Measurements from ENCODE around the gene DNPH1.

DNPH1 gene

DNA sequence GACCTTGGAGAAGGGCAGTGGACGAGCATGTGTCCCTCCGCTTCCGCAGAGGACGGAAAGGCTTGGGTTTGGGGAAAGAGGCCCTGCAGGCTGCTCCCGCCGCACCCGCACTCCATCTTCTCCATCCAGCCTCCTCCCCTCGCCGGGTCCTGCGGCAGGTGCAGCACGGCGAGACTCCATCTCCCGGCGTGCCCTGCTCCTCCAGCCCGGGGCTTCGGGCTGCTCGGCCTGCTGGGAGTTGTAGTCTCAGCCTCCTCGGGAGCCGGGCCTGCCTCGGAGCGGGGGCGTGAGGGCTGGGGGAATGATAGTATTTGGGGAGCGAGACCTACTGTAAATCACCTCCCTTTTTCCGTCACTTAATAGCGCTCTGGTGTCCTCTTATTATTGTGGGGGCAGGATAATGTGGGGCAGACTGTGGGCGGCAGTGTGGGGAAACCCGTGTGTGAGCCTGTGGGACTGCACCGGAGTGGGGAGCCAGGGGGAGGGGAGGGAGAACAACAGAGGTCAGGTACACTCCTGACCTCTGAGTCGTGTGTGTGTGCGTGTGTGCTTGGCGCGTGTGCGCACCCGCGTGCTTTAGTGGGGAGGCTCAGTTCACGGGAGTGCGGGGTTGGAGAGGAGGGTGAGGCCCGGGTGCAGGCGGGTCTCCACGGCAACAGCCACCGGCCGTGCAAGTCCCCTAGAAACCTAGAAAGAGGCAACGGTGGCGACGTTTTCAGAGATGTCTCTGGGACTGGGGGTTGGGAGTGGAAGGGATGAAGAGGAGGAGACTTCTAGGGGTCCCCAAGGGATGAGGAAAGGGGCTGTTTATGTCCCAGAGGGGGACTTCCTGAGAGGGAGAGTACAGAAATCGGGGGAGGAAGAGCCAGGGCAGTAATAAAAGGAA, 18.1 kb upstream of the DNPH1 start (continued):
- TF ChIP-seq GLIS1 (tag by site-specific recombination; IDR thresholded peaks at IDR 0.05) (0 out of 2 replicates have a peak, but pooled peaks have one; percentile 26), WT1 (tag by site-specific recombination; IDR thresholded peaks at IDR 0.05) (peak; percentile 71), ZNF707 (tag by site-specific recombination; IDR thresholded peaks at IDR 0.05) (no peak), GLIS2 (tag by site-specific recombination; IDR thresholded peaks at IDR 0.05) (peak; percentile 37), YY1 (tag by site-specific recombination; IDR thresholded peaks at IDR 0.05) (peak; percentile 53; the same call in 1 of the 2 replicates), ZNF660 (tag by site-specific recombination; IDR thresholded peaks at IDR 0.05) (no peak), ZNF169 (tag by site-specific recombination; IDR thresholded peaks at IDR 0.05) (0 out of 2 replicates have a peak, but pooled peaks have one; percentile 37), ZNF629 (tag by site-specific recombination; IDR thresholded peaks at IDR 0.05) (peak; percentile 43; the same call in 1 of the 2 replicates), ZFP3 (tag by site-specific recombination; IDR thresholded peaks at IDR 0.05; ENCODE audit: low read depth) (no peak), ZNF544 (tag by site-specific recombination; IDR thresholded peaks at IDR 0.05) (no peak), ZNF670 (tag by site-specific recombination; IDR thresholded peaks at IDR 0.05; ENCODE audit: low read depth) (no peak), ZNF146 (tag by site-specific recombination; IDR thresholded peaks at IDR 0.05) (no peak), ZNF112 (tag by site-specific recombination; IDR thresholded peaks at IDR 0.05) (no peak), GLI4 (tag by site-specific recombination; IDR thresholded peaks at IDR 0.05) (0 out of 2 replicates have a peak, but pooled peaks have one; percentile 63), ZNF624 (tag by site-specific recombination; IDR thresholded peaks at IDR 0.05) (no peak), ZNF76 (tag by site-specific recombination; IDR thresholded peaks at IDR 0.05; ENCODE audit: borderline replicate concordance, low read depth) (peak; percentile 99), ZNF626 (tag by site-specific recombination; IDR thresholded peaks at IDR 0.05) (no peak), OSR2 (tag by site-specific recombination; IDR thresholded peaks at IDR 0.05) (no peak), MZF1 (tag by site-specific recombination; IDR thresholded peaks at IDR 0.05; ENCODE audit: borderline replicate concordance) (peak; percentile 76), ZNF311 (tag by site-specific recombination; IDR thresholded peaks at IDR 0.05; ENCODE audit: borderline replicate concordance) (no peak)
- TF ChIP-seq, protein P1, sequence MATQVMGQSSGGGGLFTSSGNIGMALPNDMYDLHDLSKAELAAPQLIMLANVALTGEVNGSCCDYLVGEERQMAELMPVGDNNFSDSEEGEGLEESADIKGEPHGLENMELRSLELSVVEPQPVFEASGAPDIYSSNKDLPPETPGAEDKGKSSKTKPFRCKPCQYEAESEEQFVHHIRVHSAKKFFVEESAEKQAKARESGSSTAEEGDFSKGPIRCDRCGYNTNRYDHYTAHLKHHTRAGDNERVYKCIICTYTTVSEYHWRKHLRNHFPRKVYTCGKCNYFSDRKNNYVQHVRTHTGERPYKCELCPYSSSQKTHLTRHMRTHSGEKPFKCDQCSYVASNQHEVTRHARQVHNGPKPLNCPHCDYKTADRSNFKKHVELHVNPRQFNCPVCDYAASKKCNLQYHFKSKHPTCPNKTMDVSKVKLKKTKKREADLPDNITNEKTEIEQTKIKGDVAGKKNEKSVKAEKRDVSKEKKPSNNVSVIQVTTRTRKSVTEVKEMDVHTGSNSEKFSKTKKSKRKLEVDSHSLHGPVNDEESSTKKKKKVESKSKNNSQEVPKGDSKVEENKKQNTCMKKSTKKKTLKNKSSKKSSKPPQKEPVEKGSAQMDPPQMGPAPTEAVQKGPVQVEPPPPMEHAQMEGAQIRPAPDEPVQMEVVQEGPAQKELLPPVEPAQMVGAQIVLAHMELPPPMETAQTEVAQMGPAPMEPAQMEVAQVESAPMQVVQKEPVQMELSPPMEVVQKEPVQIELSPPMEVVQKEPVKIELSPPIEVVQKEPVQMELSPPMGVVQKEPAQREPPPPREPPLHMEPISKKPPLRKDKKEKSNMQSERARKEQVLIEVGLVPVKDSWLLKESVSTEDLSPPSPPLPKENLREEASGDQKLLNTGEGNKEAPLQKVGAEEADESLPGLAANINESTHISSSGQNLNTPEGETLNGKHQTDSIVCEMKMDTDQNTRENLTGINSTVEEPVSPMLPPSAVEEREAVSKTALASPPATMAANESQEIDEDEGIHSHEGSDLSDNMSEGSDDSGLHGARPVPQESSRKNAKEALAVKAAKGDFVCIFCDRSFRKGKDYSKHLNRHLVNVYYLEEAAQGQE (tag by site-specific recombination; IDR thresholded peaks at IDR 0.05) = no peak
- TF ChIP-seq, protein P2, sequence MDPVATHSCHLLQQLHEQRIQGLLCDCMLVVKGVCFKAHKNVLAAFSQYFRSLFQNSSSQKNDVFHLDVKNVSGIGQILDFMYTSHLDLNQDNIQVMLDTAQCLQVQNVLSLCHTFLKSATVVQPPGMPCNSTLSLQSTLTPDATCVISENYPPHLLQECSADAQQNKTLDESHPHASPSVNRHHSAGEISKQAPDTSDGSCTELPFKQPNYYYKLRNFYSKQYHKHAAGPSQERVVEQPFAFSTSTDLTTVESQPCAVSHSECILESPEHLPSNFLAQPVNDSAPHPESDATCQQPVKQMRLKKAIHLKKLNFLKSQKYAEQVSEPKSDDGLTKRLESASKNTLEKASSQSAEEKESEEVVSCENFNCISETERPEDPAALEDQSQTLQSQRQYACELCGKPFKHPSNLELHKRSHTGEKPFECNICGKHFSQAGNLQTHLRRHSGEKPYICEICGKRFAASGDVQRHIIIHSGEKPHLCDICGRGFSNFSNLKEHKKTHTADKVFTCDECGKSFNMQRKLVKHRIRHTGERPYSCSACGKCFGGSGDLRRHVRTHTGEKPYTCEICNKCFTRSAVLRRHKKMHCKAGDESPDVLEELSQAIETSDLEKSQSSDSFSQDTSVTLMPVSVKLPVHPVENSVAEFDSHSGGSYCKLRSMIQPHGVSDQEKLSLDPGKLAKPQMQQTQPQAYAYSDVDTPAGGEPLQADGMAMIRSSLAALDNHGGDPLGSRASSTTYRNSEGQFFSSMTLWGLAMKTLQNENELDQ (tag by site-specific recombination; IDR thresholded peaks at IDR 0.05; ENCODE audit: low read depth) = no peak
- TF ChIP-seq, protein P3, sequence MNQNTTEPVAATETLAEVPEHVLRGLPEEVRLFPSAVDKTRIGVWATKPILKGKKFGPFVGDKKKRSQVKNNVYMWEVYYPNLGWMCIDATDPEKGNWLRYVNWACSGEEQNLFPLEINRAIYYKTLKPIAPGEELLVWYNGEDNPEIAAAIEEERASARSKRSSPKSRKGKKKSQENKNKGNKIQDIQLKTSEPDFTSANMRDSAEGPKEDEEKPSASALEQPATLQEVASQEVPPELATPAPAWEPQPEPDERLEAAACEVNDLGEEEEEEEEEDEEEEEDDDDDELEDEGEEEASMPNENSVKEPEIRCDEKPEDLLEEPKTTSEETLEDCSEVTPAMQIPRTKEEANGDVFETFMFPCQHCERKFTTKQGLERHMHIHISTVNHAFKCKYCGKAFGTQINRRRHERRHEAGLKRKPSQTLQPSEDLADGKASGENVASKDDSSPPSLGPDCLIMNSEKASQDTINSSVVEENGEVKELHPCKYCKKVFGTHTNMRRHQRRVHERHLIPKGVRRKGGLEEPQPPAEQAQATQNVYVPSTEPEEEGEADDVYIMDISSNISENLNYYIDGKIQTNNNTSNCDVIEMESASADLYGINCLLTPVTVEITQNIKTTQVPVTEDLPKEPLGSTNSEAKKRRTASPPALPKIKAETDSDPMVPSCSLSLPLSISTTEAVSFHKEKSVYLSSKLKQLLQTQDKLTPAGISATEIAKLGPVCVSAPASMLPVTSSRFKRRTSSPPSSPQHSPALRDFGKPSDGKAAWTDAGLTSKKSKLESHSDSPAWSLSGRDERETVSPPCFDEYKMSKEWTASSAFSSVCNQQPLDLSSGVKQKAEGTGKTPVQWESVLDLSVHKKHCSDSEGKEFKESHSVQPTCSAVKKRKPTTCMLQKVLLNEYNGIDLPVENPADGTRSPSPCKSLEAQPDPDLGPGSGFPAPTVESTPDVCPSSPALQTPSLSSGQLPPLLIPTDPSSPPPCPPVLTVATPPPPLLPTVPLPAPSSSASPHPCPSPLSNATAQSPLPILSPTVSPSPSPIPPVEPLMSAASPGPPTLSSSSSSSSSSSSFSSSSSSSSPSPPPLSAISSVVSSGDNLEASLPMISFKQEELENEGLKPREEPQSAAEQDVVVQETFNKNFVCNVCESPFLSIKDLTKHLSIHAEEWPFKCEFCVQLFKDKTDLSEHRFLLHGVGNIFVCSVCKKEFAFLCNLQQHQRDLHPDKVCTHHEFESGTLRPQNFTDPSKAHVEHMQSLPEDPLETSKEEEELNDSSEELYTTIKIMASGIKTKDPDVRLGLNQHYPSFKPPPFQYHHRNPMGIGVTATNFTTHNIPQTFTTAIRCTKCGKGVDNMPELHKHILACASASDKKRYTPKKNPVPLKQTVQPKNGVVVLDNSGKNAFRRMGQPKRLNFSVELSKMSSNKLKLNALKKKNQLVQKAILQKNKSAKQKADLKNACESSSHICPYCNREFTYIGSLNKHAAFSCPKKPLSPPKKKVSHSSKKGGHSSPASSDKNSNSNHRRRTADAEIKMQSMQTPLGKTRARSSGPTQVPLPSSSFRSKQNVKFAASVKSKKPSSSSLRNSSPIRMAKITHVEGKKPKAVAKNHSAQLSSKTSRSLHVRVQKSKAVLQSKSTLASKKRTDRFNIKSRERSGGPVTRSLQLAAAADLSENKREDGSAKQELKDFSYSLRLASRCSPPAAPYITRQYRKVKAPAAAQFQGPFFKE (tag by site-specific recombination; IDR thresholded peaks at IDR 0.05; ENCODE audit: borderline replicate concordance) = no peak
- TF ChIP-seq, protein P4, sequence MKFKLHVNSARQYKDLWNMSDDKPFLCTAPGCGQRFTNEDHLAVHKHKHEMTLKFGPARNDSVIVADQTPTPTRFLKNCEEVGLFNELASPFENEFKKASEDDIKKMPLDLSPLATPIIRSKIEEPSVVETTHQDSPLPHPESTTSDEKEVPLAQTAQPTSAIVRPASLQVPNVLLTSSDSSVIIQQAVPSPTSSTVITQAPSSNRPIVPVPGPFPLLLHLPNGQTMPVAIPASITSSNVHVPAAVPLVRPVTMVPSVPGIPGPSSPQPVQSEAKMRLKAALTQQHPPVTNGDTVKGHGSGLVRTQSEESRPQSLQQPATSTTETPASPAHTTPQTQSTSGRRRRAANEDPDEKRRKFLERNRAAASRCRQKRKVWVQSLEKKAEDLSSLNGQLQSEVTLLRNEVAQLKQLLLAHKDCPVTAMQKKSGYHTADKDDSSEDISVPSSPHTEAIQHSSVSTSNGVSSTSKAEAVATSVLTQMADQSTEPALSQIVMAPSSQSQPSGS (tag by site-specific recombination; IDR thresholded peaks at IDR 0.05; ENCODE audit: low read depth) = no peak

Measured in HEK293 (cell line).